ENCODE results near the gene KCNC1.

Gene KCNC1

DNA sequence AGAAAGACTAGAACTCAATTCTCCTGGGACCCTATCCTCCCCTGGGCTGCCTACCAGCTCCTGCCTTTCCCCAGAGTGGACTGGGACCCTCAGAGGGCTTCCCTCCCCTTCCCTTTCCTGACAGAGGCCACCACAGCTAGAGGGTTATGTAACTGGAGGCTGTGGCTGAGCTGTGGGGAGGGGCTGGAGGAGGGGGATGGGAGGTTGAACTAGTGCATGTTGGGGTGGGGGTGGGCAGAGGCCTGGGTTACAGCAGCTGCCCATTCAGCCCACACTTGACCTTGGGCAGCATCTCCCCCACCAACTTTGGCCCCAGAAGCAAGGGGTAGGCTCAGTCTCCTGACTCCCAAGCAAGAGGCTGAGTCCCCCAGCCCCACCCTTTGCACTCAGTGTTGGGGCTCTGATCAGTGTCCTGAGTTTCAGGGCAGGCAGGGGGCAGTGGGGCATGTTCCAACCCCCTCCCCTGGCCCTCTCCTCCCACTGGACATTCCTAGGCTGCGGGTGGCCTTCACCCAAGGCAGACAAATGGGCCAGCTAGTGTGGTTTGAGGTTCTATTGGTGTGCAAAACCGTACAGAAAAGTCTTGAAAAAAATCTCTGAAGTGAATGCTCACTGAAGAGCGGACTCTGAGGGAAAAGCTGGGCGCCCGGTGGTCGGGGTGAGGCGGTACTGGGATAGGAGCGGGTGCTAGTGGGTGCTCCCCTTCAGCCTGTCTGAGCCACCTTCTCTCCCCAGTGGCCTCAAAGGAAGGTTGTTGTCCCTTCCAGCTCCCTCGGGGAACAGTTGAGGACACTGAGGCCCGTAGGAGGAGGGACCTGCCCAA is 3.8 kb downstream of the KCNC1 start:
- DNase-seq, result no peak

DNA sequence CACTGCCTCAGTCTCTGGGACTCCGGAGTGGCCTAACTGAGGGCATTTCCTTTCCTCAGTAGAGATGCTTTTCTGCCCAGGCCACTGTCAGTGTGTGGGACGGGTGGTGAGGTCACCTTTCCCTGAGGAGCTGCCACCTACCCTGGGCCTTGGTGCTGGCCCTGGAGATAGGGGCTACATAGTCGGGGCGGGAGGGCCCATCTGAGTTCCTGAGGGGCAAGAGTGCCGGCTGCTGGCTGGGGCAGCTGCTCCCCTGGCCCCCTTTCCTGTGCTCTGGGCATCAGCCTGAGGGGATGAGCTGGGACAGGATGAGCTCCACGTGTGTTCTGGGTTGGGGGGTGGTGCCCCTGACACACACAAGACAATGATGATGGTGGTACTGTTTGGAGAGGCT is 5.4 kb downstream of the KCNC1 start:
- no peak for DNase-seq

DNA sequence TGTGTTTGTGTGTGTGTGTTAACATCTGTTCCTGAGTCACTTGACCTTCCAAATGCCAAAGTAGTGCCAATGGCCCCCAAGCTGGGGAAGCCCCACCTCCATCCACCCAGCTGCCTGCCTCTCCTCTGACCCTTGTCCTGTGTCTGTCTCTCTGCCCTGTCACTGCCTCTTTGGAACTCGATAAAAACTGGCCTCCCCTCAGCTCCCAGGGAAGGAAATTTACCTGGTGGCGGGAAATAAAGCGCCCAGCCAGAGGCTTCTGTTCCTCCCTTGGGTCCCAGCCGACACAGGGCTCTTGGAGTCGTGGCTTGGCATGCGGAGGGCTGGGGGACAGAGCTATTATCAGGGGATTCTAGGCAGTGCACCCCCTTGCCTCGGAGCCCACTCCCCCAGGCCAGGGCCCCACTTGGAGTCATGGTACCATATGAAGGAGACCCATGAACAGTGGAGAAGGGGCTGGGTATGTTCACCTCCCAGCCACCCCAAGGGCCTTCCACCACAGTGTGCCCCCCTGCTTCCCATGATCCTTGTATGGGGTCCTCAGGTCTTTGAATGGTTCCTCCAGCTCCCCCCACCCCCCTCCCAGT is 6.2 kb downstream of the KCNC1 start:
- no peak for DNase-seq

DNA sequence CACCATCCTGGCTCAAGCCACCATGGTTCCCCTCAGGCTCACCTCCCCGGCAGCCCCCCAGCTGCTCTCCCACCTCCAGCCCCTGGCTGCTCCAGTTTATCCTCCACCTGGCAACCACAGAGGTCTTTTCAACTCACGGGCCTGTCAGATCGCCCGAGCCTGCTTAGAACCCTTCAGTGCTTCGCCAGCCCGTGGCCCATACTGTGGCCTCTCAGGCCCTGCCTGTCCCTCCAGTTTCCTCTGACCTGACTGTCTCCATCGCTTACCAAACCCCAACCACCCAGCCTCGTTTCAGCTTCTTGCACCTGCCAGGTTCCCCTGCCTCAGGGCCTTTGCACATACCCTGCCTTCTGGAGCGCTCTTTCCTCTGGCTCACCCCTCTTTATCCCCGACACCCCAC is 6.9 kb downstream of the KCNC1 start:
- no peak for DNase-seq

DNA sequence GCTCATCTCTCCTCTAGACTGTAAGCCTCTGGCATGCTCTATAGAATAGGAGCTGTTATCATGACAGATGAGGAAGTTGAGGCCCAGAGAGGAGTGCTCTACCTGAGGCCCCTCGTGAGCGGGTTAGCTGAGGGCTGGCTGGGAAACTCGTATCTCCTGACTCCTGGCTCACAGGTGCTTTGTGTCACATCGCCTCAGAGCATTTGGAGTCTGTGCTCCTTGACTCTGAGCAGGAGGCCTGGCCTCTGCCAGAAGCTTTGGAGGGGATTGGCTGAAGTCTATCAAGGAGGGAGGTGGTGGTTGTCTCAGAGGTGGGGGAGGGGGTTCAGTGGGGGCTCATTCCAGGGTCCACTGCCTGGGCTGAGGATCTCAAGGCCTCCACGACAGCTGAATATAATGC is 7.4 kb downstream of the KCNC1 start:
- no peak for DNase-seq

DNA sequence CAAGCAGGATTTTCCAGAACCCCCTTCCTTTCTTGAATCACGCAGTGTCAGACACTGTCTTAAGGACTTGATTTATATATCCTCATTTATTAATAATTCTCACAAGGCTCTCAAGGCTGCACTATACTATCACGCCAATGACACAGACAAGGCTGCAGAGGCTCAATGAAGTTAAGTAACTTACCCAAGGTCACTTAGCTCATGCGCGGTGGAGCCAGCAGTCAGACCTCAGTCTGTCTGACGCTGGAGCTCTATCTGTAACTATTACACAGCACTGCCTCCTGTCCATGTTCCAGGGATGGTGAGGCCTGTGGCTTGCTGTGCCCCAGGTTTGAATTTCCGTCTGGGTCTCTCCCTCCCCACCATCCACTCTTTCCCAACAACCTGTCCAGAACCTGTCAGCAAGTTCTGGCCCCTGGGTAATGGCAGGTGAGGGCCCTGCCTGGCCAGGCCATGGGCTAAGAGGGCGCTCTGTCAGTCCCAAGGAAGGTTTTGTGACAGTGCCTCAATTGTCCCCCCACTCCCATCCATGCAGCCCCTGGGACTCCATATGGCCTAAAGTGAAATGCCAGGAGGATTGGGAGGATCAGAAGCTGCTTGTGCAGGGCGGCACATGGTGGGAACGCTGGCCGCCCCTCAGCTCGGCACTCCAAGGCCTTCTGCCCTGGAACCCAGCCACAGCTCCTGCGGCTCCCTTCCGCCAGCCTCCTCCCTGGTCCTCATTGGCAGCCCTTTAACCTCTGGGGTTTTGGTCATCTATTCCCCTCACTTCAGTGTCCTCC is 8.6 kb downstream of the KCNC1 start:
- DNase-seq, result no peak

DNA sequence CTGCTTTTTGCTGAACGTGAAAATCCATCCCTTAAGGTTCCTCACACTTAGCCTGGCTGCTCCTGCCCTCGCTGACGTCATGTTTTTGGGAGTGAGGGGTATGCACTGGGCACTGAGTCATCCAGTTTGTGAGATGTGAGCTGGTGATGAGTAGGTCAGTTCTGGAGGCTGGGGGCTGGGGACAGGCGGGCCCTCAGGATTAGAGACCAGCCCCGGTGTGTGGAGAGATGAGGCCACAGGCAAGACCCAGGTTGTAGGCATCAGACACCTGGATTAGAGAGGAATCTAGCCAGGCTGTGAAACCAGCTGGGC is 9.2 kb downstream of the KCNC1 start:
- DNase-seq, result no peak

DNA sequence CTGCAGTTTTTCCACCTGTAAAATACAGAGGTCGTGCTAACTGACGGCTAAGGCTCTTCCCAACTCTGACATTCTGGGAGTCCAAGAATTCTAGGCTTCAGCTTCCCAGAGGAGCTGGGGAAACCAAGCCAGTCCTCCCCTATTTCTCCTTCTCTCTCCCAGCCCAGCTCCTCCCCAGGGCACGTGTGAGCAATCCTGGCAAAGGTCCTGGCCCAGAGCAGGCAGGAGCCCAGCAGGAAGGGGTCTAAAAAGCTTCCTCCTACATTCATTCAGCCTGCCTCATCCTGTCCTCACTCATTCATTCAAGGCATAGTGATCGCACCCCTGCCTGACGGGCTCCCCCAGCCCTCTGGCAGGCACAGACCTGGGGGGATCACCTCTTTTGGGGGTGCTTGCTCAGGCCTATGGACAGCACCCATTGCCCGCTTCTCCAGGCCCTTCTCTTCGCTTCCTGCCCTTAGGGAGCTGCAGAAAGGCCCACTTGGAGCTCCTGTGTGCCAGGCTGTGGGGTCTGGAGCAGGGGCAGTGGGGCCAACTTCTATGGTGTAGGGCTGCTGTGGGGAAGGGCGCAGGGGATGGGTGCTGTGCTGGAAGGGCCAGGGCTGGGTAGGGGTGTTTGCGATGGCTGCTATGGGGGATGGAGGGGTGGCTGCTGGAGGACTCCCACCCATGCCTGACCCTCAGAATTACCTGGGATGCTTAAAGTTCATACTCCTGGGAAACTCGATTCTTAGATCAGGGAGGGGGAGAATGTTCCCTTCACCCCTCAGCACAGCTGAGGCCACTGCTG is 9.8 kb downstream of the KCNC1 start:
- no peak for DNase-seq

DNA sequence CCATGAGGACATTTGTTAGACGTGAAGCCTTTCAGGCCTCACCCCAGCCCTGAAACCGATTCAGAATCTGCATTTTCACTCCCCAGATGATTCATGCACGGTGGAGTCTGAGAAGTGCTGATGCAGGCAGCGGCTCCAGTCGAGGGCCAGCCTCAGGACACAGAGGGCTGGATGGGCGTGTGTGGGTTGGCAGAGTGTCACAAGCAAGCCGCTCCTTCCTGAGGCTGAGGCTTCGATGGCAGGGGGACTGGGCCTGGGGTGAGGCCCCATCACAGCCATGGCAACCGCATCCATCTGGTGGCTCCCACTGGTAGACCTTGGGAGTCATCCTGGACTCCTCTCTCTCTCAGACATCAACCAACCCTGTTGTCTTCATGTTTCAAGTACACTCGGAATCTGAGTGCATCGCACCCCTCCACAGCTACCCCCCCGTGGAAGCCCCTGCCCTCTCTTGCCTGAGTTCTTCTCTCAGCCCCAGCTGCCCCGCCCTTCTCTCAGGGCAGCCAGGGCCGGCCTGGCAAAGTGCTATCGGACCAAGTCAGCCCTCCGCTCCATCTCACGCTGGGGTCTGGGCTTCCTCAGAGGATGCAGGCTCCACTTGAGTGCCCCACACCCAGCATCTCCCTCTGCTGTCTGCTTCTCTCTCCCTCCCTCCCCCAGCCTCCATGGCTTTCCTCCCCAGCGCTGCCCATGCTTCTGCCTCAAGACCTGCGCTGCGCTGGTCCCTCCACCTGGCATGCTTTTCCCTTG is 10.6 kb downstream of the KCNC1 start:
- no peak for DNase-seq

DNA sequence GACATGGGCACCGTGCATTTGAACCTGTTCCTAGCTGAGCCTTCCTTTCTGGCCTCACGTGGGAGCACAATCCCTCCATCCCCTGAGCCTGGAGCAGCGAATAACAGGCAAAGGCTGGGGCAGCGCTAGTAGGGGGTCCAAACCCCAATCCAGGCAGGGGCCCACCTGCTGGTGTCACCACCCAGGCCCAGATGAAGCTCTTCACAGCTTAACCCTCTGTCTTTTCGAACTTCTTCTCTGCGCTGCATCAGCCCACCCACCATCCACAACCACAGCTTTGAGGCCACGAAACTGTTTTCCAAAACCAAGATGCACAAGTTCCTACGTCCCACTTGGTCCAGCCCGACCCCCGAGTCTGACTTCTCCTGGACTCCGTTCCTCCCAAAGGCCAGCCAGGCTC is 11.5 kb downstream of the KCNC1 start:
- no peak for DNase-seq

DNA sequence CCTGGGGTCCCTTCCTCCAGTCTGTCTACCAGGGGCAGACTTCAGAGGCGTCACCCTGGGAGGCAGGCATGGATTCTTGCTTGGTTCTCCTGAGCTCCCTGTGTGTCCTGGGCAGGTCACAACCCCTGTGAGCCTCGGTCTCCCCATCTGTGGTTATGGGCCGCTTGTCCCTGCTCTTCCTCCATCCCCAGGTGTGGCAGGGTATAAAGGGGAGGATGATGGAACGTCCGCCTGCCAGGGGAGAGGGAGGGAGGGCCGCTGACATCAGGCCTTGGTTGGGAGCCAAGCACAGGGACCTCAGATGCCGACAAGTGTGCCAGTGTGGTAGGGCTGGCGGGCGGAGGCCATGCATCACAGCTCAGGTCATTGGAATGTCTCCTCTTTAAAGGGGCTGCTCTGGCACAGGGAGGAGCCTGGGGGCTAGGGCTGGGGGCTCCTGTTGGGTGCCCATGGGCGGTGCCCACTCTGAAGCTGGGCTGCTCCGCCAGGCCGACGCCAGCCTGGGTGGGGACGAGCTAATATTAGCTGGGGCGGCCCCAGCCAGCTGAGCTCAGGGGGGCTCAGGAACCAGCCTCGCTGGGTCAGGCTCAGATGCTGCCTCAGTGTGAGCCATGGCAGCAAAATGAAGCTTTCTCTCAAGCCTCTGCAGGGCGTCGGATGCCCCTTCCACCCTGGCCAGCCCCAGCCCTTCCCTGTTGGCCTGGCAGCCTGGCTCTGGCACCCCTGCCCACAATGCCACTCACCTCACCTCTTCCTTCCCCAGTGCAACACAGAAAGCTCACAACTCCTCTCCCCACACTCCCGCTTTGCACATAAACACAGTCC is 12.8 kb downstream of the KCNC1 start:
- DNase-seq, result no peak

DNA sequence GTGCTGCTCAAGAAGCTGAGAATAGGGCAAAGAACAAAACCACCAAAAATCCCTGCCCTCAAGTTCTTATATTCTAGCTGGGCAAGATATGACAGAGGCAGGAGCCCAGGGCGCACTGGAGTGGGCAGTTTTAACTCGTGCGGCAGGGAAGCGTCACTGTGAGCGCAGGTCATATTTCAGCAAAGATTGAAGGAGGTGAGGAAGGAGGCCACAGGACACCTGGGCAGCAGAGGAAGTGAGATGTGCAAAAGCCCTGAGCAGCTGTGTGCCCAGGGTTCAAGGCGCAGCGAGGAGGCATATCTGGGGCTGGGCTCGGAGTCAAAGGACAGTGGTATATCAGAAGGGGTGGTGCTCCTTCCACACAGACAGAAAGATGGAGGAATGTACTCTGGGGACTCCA is 13.5 kb downstream of the KCNC1 start:
- DNase-seq, result no peak

DNA sequence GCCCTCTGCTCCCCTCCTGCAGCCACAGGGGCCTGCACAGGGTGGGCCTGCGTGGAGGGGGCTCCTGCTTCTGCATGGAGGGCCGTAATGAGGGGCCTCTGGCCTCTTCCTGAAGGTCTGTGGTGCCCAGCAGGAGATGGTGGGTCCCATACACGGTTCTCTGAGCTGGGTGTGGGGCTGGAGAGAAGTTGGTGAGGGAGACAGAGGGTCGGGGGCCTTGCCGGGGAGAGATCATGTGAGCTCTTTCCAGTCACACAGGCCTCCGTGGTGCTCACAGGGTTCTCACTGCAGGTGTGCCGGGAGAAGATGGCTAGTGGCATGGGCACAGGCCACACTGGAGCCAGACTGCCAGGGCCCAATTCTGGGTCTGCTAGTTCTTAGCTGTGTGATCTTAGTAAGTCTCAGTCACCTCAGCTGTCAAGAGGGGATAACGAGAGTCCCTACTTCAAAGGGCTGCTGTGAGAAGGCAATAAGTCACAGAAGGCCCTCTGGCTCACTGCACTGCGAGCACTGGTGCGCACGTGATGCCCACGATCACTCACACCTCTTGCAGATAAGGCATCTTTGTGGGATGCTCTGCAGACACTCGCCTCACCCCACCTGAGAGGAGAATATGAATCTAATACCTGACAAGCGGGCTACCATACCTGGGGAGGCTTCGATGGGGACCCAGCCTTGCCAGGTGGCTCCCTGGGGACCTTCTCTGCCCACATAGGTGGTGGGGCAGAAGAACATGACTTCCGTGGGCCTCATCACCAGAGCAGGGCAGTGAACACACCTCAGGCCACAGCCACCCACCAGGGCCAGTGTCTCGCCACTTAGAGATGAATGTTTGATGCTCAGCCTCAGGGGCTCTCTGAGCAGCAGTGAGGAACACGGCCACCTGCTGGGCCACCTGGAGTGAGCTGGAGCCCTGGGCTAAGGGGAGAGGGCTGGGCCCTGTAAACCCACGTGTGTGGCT is 14.5 kb downstream of the KCNC1 start:
- no peak for DNase-seq

DNA sequence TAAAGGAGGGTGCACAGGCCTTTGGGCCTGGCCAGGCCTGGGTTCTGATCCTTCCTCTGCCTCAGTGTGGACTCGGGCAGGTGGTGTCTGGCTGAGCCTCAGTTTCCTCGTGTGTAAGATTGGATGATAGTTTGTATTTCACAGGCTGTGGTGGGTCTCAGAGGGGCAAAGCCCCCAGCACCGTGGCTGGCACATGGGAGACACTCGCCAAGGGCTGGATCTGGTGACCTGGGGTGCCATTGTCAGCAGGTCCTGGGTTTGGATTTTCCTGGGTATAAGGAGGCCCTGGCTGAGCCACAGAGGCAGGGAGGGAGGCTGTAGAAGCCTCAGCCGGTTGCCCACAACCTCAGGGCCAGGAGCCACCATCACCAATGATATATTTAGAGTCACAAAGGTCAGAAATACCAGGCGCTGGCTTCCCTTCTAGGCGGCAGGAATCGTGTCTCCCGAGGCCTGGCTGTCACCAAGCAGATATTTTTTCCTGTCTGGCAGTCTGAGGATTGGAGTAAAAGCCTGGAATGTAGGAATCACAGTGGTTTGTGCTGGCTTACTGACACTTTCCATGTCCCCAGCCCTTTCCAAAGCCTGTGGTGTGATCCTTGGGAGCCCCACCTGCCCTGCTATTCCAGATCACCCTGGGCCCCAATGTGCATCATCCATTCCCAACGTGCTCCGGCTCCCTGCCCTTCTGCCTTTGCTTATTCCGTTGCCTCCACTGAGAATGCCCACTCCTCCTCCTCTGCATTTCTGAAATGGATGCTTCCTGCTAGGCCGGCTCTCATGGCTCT is 15.6 kb downstream of the KCNC1 start:
- DNase-seq, result no peak

DNA sequence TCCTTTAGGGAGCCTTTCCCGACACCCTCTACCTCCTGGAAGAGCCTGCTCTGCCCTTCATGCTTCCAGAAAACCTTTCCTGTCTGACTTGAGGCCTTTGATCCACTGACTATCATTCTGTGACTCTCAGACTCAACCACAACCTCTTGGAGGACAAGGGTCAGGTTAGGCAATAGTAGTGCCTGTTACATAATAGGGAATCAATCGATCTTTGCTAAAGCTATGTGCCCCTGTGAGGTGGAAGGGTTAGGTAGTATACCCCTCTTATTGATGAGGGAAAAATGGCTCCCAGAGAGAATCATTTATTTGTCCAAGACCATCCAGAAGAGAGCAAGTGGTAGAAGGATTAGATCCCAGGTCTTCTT is 16.2 kb downstream of the KCNC1 start:
- DNase-seq, result no peak

DNA sequence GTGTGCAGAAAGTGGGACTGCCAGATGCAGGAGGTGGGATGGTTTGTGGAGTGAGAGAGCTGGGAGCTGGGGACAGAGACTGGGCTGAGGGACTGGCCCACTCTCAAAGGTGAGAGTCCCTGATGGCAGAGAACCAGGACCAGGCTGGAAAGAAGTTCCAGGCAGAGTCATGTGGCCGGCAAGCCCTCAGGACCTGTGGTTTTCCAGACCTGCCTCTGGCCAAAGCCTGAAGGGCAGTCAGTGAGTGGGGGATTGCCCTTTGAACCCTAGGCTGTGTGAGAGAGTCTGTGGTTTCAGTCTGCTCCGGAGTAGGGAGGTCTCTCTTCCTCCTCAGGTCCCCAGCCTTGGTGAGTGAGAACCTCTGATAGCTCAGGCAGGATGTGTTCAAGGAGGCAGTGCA is 17.0 kb downstream of the KCNC1 start:
- no peak for DNase-seq

DNA sequence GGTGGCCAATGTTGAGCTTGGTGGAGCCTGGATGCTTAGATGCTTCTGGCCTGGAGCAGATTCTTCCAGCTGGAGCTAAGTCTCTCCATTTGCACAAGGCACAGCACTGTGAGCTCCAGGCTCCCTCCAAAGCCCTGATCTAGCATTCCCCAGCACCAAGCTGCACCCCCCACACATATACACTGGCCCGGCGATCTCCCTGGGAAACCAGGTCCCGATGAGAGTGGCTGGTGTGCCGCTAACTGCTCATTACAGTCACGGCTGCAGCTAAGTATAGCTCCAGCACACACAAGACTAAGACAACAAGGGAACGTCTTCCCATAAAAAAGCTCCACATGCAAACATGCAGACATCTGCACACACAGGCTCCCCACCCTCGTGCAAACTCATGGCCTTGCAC is 17.6 kb downstream of the KCNC1 start:
- no peak for DNase-seq

DNA sequence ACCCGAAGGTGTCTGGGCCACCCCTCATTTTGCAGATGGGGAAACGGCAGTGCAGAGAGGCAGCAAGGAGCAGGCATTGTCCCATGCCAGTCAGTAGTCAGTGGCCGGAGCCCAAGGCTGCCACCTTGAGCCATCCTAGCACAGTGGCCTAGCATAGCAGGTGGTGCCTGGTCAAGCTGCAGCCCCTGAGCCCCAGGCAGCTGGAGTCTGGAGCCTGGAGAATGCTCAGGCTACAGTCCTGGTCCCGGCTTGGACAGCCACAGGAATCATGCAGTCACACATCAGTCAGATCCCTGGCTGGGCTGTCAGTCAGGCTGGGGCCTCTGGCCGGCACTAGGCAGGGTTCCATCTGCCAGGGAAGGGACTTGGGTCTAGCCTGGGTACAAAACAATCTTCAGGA is 18.6 kb downstream of the KCNC1 start:
- no peak for DNase-seq

DNA sequence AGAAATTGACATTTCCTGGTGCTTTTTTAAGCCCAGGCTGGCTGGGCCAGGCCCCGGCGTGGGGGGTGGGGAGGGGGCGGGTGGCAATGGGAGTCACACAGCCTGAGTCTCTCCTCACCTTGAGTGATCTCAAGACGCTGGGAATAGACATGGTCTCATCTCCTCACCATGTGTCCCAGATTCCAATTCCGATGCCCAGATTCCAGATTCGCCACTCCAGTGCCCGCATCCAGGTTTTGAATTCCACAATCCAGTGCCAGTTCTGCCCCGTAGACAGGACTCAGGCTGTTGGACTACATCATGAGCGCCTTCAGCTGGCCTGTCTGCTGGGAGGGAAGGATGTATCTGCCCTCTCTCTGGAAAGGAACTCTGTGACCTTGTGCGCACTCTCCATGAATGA is 19.1 kb downstream of the KCNC1 start:
- DNase-seq, result no peak

DNA sequence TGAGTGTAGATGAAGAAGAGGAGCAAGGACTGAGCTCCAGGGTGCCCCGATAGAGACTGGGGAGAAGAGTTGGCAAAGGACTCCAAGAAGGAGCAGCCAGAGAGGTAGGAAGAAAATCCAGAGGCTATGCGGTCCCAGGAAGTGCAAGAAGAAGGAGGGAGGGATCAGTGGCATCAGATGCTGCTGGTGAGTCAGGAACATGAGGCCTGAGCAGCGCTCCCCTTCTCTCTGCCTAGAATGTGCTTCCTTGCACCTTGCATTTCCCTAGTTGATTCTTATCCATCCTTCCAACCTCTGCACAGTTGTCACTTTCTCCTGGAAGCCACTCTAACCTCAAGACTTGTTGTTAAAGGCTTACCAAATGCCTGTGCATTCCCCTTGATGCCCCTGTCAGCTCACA is 21.3 kb downstream of the KCNC1 start:
- DNase-seq, result no peak

Data from activated CD8-positive, alpha-beta memory T cell treated with anti-CD3 and anti-CD28 coated beads for 24 hours (primary cell).